ENCODE data around the gene HMHB1.

DNA sequence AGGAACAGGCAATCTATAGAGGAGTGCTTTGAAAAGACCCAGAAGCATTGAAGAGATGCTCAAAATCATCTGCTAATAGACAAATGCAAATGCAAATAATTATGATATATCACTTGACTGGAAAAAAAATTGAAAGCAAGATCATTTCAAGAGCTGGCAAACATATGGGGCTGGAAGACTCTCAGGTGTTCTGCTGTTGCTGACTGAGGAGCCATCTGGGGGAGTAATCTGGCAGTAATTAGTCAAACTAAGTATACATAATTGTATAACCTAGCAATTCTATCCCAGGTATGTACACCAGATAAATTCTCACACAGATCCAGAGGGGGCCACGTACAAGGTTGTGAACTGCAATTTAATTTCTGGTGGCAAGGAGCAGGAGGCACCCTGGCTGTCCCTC, 4.6 kb upstream of the HMHB1 start:
- TF ChIP-seq, protein P1, sequence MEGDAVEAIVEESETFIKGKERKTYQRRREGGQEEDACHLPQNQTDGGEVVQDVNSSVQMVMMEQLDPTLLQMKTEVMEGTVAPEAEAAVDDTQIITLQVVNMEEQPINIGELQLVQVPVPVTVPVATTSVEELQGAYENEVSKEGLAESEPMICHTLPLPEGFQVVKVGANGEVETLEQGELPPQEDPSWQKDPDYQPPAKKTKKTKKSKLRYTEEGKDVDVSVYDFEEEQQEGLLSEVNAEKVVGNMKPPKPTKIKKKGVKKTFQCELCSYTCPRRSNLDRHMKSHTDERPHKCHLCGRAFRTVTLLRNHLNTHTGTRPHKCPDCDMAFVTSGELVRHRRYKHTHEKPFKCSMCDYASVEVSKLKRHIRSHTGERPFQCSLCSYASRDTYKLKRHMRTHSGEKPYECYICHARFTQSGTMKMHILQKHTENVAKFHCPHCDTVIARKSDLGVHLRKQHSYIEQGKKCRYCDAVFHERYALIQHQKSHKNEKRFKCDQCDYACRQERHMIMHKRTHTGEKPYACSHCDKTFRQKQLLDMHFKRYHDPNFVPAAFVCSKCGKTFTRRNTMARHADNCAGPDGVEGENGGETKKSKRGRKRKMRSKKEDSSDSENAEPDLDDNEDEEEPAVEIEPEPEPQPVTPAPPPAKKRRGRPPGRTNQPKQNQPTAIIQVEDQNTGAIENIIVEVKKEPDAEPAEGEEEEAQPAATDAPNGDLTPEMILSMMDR (IDR thresholded peaks at IDR 0.05), result no peak
- TF ChIP-seq POLR2A (IDR thresholded peaks at IDR 0.05), result no peak

Data from ovary (tissue), 3 donors.